HG02610 (cell line): ENCODE measurements around the gene HTR2B.
"Not testable (repeated sequence)": the region's sequence is repeated elsewhere in the genome, so short reads cannot be mapped to it uniquely, and the experiment has no call there.

Source experiments
- ATAC-seq: cut with Tn5 transposase; IDR thresholded peaks from one replicate; pipeline ENCODE4 v1.9.1; 2021; ENCODE audit warnings: mild to moderate bottlenecking, moderate library complexity; ENCODE audit not compliant: unreplicated experiment

HTR2B gene

GRCh38 chr2:231134910-231135655 is 10.2 kb upstream of the HTR2B start:
- no peak for ATAC-seq

GRCh38 chr2:231133365-231134099 is 8.7 kb upstream of the HTR2B start:
- no peak for ATAC-seq

- ATAC-seq = no peak
Observed at GRCh38 chr2:231132129-231132528, 7.3 kb upstream of the HTR2B start.

- ATAC-seq = no peak
Observed at GRCh38 chr2:231130336-231131056, 5.7 kb upstream of the HTR2B start.

- no peak for ATAC-seq
Observed at GRCh38 chr2:231129216-231129615, 4.4 kb upstream of the HTR2B start.

GRCh38 chr2:231128541-231128940 is 3.7 kb upstream of the HTR2B start:
- no peak for ATAC-seq

- no peak for ATAC-seq
Observed at GRCh38 chr2:231127936-231128335, 3.1 kb upstream of the HTR2B start.

GRCh38 chr2:231127480-231127879 is 2.6 kb upstream of the HTR2B start:
- no peak for ATAC-seq

- ATAC-seq = no peak
Observed at GRCh38 chr2:231126123-231126522, 1.3 kb upstream of the HTR2B start.

- no peak for ATAC-seq
Observed at GRCh38 chr2:231123362-231123898, 1.4 kb downstream of the HTR2B start.

GRCh38 chr2:231118614-231118942 is 6.3 kb downstream of the HTR2B start:
- no peak for ATAC-seq

GRCh38 chr2:231117922-231118613 is 6.8 kb downstream of the HTR2B start:
- no peak for ATAC-seq

GRCh38 chr2:231117148-231117547 is 7.7 kb downstream of the HTR2B start:
- no peak for ATAC-seq

GRCh38 chr2:231115651-231116050 is 9.2 kb downstream of the HTR2B start:
- ATAC-seq = no peak

- ATAC-seq = no peak
Observed at GRCh38 chr2:231113489-231113888, 11.4 kb downstream of the HTR2B start.

GRCh38 chr2:231111987-231112386 is 12.9 kb downstream of the HTR2B start:
- ATAC-seq = no peak

- no peak for ATAC-seq
Observed at GRCh38 chr2:231110551-231110950, 14.3 kb downstream of the HTR2B start.

- peak; percentile 75 for ATAC-seq
Observed at GRCh38 chr2:231104115-231104713, 20.6 kb downstream of the HTR2B start.

- no peak for ATAC-seq
Observed at GRCh38 chr2:231102772-231103171, 22.1 kb downstream of the HTR2B start.

- no peak for ATAC-seq
Observed at GRCh38 chr2:231100990-231101389, 23.9 kb downstream of the HTR2B start.

- ATAC-seq = not testable (repeated sequence)
Observed at GRCh38 chr2:231100321-231100720, 24.5 kb downstream of the HTR2B start.
